ENCODE data around the gene RLN2.
A peak's percentile ranks its signal among the peaks of the same experiment; 100 is the strongest.
"Not testable (repeated sequence)": the region's sequence is repeated elsewhere in the genome, so short reads cannot be mapped to it uniquely, and the experiment has no call there.

Gene RLN2, protein sequence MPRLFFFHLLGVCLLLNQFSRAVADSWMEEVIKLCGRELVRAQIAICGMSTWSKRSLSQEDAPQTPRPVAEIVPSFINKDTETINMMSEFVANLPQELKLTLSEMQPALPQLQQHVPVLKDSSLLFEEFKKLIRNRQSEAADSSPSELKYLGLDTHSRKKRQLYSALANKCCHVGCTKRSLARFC

DNA sequence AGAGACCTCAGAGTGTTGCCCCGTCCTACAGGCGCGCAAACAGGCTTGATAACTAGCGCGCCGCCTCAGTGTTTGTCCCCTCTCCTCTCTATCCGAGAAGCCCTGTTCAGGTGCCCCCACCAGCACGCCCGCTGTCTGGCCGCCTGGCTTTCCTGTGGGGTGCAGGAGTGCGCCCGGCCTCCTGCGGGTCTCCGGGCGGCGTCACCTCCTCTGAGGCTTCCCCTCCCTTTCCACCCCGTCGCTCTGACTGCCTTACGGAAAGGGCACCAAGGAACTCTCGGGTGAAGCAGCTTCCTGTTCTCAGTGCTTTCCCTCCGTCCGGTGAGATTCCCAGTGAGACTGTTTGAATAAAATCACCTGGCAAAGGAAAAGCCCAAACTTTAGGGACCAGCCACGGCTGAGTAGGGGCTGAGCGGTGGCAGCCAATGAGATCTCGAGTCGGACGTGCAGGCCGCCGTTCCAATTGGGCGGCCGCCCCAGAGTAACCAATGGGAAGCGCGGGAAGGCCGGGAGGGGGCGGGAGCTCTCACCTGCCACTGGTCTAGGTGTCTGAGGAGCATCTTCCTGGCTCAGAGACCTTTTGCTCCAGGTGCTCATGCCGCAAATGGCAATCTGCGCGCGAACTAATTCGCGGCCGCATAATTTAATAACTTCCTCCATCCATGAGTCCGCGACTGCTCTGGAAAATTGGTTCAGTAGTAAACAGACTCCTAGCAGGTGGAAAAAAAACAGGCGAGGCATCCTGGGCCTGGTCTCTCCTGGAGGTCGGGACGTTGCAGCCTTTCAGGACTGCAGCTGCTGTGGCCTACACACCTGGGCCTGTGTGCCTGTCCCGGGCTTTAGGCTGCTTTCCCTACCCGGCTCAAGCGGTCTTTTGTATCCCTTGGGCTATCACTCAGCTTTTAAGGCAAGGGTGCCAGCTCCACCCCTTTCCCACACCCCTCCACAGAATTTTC is at the start of gene RLN2:
TSS of gene RLN2 (minus strand) at position 877 of the 956 bp plus-strand sequence. CDS start at position 741, 136 bp downstream.
- peak; percentile 100 for ATAC-seq

DNA sequence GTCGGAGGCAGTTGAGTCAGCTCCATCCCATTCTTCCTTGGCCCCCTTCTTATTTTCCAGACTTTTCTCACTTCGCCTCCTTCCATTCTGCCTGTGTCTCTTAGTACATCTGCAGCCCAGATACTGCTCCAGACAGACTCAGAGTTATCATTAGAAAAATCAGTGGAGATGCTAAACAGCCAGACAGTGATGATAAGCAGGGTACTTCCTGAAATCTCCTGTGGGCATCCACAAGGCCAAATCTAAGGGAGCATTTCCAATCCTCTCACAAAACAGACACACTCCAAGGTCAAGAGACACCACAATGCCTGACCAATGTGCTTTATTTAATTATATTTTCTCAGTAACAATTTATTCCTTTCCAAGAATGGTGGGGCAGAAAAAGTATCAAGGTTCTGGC is 49.7 kb upstream of the RLN2 start:
- ATAC-seq, result no peak

DNA sequence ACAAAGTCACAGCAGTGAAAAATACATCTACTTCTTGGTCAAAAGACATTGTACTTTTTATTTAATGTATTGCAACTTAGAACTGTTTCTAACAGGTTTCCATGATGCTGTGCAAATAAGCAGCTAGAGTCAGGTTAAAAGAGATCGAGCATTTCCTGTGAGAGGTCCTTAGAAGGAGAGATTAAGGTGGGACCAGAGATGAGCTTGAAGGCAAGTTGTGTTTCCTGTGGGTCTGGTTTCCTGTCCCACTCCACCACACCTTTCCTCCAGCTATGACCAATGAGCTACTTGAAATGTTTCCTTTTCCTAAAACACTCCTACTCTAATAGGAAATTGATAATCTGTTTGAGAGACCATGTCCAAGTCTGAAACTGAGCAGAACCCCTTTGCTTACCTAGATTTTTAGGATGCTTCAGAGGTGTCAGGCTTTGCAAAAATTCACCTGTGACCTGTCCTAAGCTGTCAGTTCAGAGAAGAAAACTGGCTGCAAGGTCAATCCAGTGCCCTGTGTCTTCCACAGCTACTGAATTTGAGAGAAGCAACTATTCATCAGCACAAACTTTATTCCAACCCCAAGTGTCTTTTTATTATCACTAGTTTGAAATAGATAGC is 48.2 kb upstream of the RLN2 start:
- peak; percentile 27 to 44 for ATAC-seq

DNA sequence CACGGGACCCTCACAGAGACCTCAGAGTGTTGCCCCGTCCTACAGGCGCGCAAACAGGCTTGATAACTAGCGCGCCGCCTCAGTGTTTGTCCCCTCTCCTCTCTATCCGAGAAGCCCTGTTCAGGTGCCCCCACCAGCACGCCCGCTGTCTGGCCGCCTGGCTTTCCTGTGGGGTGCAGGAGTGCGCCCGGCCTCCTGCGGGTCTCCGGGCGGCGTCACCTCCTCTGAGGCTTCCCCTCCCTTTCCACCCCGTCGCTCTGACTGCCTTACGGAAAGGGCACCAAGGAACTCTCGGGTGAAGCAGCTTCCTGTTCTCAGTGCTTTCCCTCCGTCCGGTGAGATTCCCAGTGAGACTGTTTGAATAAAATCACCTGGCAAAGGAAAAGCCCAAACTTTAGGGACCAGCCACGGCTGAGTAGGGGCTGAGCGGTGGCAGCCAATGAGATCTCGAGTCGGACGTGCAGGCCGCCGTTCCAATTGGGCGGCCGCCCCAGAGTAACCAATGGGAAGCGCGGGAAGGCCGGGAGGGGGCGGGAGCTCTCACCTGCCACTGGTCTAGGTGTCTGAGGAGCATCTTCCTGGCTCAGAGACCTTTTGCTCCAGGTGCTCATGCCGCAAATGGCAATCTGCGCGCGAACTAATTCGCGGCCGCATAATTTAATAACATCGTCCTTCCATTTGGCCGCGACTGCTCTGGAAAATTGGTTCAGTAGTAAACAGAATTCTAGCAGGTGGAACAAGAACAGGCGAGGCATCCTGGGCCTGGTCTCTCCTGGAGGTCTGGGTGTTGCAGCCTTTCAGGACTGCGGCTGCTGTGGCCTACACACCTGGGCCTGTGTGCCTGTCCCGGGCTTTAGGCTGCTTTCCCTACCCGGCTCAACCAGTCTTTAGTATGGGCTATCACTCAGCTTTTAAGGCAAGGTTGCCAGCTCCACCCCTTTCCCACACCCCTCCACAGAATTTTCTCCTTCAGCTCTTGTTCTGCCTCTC is 34.8 kb upstream of the RLN2 start, which contains the start of gene RLN1:
TSS of gene RLN1 (minus strand) at position 885 of the 990 bp plus-strand sequence. CDS start at position 755, 130 bp downstream.
- ATAC-seq, result peak; percentile 99 to 100

DNA sequence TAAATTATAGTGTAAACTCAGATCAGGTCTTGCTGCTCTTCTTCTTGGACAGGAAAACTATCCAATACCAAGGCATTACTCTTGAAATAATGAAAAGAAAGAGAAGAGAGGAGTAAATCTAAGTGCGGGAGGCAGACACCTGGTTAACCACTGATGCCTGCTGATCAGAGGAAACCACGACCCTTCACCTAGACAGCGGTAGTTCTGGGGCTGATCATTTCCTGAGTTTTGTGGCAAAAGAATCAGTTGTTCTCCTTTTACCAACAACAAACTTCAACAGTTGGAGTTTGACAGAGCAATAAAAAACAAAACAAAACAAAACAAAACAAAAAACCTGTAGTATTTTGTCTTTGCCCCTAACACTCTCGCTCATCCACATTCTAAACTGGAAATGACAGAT is 32.2 kb upstream of the RLN2 start:
- ATAC-seq, result no peak

DNA sequence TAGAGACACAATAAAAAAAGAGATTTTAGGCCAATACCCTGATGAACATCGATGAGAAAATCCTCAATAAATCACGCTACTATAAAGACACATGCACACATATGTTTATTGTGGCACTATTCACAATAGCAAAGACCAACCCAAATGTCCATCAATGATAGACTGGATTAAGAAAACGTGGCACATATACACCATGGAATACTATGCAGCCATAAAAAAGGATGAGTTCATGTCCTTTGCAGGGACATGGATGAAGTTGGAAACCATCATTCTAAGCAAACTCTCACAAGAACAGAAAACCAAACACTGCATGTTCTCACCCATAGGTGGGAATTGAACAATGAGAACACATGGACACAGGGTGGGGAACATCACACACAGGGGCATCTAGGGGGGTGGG is 26.8 kb upstream of the RLN2 start:
- not testable (repeated sequence) for ATAC-seq

DNA sequence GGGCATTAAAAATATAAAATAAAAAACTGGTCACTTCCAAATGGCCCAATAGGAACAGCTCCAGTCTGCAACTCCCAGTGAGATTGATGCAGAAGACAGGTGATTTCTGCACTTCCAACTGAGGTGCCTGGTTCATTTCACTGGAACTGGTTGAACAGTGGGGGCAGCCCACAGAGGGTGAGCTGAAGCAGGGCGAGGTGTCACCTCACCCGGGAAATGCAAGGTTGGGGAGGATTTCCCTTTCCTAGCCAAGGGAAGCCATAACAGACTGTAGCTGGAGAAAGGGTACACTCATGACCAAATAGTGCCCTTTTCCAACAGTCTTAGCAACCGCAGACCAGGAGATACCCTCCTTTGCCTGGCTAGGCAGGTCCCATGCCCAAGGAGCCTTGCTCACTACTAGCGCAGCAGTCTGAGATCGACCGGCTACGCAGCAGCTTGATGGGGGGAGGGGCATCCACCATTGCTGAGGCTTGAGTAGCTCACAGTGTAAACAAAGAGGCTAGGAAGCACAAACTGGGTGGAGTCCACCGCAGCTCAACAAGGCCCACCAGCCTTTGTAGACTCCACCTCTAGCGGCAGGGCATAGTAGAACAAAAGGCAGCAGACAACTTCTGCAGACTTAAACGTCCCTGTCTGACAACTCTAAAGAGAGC is 22.5 kb upstream of the RLN2 start:
- no peak for ATAC-seq

DNA sequence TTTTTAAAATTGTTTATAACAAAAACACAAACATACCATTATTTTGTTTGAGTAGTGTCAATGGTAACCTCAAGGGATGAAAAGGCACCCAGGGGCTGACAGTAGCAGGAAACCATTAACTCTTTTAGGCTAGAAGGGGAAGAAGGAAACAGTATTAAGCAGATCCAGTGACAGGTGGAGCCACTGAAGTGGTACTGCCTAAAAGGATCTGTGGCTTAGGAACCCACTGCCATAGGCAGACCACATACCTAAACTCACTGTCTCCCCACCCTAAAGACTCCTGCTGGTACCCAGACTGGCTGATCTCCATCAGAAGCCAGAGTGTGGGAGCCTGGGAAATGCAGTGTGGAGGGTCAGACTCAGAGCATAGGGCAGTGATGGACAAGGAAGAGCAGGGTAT is 21.7 kb upstream of the RLN2 start:
- ATAC-seq, result no peak

DNA sequence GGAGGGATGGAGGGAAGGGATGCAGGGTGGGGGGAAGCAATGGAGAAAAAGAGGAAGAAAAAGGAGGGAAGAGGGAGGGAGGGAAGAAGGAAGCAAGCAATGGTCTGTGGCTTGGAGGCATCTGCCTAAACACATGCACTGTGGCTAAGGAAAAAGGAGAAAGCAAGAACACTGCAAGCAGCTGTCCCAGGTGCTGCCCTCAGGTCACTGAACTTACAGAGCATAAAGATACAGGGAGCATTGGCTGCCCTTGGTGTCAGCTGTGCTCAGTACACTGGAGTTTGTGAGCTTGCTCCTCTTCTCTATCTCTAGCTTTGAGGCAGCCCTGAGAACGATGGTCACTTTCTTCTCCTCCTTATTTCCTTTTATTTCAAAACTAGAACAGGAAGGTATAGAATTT is 17.1 kb upstream of the RLN2 start:
- ATAC-seq, result not testable (repeated sequence)

DNA sequence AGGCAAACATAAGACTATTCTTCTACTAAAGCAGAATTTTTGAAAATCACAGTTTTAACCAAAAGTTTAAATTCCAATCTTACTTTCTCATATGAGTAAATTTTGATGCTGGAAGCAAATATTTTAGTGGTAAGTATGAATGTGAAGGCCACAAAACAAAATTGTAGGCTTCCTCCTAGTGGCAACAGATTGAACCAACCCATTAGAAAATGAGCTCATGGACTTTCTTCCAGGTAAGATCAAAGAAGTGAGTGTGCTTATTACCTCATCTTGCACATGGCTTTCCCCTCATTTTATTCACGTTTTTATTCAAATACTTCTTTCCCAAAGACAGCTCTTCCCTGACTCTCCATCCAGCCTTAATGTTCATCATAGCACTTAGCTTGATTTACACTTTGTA is 16.5 kb upstream of the RLN2 start:
- no peak for ATAC-seq

DNA sequence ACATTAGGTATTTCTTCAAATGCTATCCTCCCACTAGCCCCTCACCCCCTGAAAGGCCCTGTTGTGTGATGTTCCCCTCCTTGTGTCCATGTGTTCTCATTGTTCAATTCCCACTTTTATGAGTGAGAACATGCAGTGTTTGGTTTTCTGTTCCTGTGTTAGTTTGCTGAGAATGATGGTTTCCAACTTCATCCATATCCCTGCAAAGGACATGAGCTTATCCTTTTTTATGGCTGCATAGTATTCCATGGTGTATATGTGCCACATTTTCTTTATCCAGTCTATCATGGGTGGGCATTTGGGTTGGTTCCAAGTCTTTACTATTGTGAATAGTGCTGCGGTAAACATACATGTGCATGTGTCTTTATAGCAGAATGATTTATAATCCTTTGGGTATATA is 11.9 kb upstream of the RLN2 start:
- ATAC-seq, result not testable (repeated sequence)

DNA sequence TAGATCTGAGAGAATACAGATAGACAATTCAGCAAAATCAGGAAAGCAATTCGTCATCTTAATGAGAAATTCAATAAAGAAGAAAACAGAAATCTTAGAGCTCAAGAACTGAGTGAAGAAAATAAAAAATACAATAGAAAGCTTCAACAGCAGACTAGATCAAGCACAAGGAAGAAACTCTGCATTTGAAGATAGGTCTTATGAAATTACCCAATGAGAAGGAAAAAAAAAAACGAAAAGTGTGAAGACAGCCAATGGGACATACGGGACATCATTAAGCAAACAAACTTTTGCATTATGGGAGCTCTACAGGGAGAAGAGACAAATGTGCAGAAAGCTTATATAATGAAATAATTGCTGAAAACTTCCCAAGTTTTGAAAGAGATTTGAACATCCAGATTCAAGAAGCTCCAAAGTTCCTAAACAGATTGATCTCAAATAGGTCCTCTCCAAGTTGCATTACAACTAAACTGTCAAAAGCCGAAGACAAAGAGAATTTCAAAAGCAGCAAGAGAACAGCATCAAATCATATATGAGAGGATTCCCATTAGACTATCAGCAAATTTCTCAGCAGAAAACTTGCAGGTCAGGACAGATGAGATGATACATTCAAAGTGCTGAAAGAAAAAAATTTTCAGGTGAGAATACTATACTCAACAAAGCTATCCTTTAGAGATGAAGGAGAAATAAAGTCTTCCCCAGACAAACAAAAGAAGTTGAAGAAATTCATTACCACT is 10.8 kb upstream of the RLN2 start:
- ATAC-seq, result no peak

DNA sequence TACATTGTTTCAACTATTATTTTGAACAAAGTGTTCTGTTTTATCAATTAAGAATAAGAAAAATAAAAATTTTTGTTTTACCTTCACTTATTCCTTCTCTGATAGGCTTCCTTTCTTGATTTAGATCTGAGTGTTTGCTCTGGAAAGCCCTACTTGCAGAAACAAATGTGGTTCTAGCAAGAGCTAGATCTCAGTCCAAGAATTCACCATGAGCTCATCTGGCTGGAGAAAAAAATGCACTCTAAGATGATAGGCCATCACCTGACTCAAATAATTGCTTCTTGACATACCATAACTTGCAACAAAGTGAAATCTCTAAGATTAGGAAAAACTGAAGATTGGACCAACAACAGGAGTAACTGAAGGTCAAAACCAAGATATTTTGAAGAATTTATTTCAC is 6.3 kb upstream of the RLN2 start:
- ATAC-seq, result no peak

DNA sequence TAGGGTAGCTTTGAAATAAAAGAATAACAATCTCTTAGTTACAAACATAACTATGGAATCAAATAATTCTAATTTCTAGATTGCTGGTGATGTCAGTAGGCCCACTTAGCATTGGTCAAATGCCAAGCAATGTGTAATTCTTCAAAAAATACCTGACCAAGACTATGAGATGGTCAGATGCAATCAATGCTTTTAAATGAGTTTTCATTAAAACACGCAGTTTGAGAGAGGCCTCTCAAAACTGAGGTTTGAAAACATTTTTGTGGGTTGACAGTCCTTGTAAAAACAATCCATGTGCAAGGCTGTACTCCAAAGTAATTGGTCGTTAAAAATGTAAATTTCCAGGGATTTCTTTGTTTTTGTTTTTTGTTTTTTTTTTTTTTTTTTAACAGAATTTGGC is 1.2 kb upstream of the RLN2 start:
- no peak for ATAC-seq

DNA sequence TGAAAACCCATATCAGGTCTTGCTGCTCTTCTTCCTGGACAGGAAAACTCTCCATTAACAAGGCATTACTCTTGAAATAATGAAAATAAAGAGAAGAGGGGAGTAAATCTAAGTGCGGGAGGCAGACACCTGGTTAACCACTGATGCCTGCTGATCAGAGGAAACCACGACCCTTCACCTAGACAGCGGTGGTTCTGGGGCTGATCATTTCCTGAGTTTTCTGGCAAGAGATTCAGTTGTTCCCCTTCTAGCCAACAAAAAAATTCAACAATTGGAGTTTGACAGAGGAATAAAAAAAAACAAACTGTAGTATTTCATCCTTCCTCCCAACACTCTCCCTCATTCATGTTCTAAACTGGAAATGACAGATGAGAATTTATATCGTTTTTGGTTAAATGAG is 3.0 kb downstream of the RLN2 start:
- ATAC-seq, result no peak

DNA sequence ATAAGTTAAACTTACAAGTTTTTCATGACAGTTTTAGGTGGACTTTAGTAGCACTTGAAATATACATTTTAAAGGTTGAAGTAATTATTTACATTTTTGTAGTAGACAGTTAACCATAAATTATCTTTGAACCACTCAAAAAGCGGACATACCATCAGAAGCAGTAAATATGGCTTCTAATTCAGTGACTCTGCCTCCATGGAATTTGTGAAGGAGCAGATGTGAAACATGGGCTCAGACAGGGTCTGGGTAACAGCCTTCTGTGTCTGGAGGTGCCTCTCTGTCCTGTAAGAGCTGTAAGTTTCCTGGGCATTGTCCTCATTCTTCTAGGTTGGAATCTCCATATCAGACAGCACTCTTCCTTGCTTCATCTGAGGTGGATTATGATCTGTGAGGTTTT is 12.4 kb downstream of the RLN2 start:
- no peak for ATAC-seq

DNA sequence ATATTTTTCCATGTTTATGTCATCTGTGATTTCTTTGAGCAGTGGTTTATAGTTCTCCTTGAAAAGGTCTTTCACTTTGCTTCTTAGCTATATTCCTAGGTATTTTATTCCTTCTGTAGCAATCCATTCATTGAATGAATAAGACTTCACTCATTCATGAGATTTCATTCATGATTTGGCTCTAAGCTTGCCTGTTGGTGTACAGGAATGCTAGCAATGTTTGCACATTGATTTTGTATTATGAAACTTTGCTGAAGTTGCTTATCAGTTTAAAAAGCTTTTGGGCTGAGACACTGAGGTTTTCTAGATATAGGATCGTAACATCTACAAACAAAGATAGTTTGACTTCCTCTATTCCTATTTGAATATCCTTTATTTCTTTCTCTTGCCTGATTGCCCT is 15.9 kb downstream of the RLN2 start:
- ATAC-seq, result no peak

DNA sequence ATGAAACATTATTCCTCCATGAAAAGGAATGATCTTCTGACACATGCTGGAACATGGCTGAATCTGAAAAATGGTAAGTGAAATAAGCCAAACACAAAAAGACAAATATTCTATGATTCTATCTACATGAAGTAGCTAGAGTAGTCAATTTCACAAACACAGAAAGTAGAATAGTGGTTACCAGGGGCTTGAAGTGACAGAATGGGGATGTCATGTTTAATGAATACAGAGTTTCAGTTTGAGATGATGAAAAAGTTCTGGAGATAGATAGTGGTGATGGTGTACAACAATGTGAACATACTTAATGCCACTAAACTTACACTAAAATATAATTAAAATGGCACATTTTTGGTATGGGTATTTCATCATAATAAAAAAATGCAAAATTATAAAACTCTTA is 18.3 kb downstream of the RLN2 start:
- no peak for ATAC-seq

DNA sequence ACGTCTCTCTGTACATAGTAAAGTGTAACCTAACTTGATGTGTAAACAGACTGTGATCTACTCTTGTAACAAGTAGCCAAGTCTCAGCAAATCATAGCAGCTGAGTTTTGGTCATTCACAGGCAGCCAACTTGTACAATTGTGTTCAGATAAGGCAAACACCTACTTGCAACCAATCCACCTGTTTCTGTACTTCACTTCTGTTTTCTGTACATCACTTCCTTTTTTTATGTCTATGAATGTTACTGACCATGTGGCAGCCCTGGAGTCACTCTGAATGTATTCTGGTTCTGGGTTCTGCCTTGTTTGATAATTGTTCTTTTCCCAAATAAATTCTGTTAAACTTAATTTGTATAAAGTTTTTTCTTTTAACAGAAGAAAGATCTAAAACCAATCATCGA is 26.0 kb downstream of the RLN2 start:
- ATAC-seq, result no peak

DNA sequence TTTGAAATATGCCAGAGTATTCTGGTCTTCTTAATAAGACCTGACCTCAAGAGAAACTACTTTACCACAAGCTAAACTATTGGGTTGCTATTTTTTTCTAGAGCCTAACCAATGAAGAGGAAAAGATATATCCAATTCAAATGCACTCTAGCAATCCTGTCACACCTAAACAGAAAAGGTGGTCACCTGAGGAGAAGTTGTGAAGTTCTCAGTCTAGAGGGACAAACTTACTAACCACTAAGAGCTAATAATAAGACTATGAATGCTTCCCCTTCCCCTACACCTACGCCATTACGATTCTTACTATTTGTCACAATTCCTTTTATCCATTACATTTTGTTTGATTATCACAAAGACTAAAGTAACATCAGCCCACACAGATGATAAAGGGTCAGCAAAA is 29.7 kb downstream of the RLN2 start:
- no peak for ATAC-seq

DNA sequence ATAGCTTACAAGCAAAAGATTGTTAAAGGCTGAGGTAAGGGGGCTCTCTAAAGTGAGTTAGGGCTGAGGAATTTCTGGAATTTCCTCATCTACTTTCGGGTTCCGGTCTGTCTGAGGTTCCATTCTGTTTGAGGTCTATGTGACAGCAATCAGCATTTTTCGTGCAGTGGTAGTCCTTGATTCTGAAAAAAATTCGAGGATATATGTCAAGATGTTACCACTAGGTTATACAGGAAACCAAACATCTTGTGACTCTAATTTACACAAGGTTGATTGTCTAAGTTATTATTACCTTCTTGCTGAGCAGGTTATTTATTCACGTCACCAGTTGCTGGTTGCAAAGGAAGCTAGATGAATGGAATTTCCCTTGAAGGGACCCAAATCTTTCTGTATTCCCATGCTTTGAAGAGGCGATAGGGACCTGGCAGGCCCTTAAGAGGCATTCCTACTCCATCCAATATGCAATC is 35.2 kb downstream of the RLN2 start:
- ATAC-seq, result no peak
